Progenitor cell of endocrine pancreas (in vitro differentiated cells): ENCODE measurements around the gene PRMT1. TPM values are rescaled to one million over a fixed set of nuclear protein-coding genes. Genes with fewer than 3 reads are reported as not detected.

Source experiments
- DNase-seq: peaks from one replicate; pipeline ENCODE4 v3.0.0; 2021; ENCODE audit warnings: low spot score; ENCODE audit not compliant: unreplicated experiment
- H3K27ac Mint-ChIP-seq: 2 replicates; pipeline ENCODE4 v1.8.0; 2021; ENCODE audit warnings: mild to moderate bottlenecking, moderate library complexity, mixed read lengths
- H3K27me3 Mint-ChIP-seq: 2 replicates; pipeline ENCODE4 v1.8.0; 2021; ENCODE audit warnings: mixed read lengths
- H3K36me3 Mint-ChIP-seq: 2 replicates; pipeline ENCODE4 v1.8.0; 2022; ENCODE audit warnings: mixed read lengths; ENCODE audit not compliant: insufficient read depth
- H3K4me1 Mint-ChIP-seq: 2 replicates; pipeline ENCODE4 v1.8.0; 2021; ENCODE audit warnings: low read depth, mixed read lengths
- H3K4me3 Mint-ChIP-seq: 2 replicates; pipeline ENCODE4 v1.8.0; 2021; ENCODE audit warnings: low read depth, mild to moderate bottlenecking, moderate library complexity, mixed read lengths
- H3K9me3 Mint-ChIP-seq: 2 replicates; pipeline ENCODE4 v1.8.0; 2021; ENCODE audit warnings: low read depth, mixed read lengths
- total RNA-seq: library from RNA; stranded (reverse); gene quantifications from 2 replicates; pipeline ENCODE4 v1.2.1, GENCODE V29; 2021
- TF ChIP-seq, protein P1 (sequence below): fragments of 200-600 bp; sonication (generic); IDR thresholded peaks from one replicate; pipeline ENCODE4 v1.5.0; 2021; ENCODE audit warnings: antibody characterized with exemption, mild to moderate bottlenecking; ENCODE audit not compliant: unreplicated experiment

Gene PRMT1
- total RNA-seq, 1 donor from 2014 or later = 306 TPM

DNA sequence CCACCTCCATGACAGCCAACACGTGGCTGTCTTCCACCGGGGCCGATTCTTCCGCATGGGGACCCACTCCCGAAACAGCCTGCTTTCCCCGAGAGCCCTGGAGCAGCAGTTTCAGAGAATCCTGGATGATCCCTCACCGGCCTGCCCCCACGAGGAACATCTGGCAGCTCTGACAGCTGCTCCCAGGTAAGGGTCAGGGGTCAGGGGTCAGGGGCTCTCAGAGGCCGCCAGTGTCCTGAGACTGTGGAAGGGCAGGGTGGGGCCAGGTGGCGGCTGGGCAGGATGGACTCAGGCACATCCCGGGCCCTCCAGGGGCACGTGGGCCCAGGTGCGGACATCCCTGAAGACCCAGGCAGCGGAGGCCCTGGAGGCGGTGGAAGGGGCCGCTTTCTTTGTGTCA lies 28.8 kb downstream of the PRMT1 start:
- Mint-ChIP-seq H3K27ac (no peak overlapping the region), H3K4me3 (no peak overlapping the region), H3K9me3 (no peaks in the 10 kb centered on the region), H3K27me3 (no peaks in the 10 kb centered on the region), H3K4me1 (no peaks in the 10 kb centered on the region), H3K36me3 (peaks cover 12% of the 10 kb centered on the region)
- no peak for DNase-seq
- TF ChIP-seq, protein P1, sequence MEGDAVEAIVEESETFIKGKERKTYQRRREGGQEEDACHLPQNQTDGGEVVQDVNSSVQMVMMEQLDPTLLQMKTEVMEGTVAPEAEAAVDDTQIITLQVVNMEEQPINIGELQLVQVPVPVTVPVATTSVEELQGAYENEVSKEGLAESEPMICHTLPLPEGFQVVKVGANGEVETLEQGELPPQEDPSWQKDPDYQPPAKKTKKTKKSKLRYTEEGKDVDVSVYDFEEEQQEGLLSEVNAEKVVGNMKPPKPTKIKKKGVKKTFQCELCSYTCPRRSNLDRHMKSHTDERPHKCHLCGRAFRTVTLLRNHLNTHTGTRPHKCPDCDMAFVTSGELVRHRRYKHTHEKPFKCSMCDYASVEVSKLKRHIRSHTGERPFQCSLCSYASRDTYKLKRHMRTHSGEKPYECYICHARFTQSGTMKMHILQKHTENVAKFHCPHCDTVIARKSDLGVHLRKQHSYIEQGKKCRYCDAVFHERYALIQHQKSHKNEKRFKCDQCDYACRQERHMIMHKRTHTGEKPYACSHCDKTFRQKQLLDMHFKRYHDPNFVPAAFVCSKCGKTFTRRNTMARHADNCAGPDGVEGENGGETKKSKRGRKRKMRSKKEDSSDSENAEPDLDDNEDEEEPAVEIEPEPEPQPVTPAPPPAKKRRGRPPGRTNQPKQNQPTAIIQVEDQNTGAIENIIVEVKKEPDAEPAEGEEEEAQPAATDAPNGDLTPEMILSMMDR = no peak

DNA sequence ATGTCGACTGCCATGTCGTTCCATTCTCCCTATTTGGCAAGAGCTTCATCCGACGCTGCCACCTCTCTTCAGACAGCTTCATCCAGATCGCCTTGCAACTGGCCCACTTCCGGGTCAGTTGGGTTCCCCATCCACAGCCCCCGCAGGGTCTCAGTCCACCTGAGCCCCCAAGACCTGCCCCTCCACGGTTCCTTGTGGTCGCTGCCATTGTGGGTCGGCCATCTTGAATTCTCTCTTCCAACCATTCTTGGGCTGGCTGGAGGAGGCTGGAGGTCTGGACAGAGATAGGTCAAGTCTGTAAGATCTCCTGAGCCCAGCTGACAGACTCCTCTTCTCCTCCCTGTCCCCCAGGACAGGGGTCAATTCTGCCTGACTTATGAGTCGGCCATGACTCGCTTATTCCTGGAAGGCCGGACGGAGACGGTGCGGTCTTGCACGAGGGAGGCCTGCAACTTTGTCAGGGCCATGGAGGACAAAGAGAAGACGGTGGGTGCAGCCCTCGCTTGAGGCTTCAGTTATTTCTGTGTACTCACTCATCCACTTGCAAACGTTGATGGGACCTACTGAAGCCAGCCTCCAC lies 33.4 kb downstream of the PRMT1 start:
- H3K27me3 Mint-ChIP-seq = no peaks in the 10 kb centered on the region
- no peak overlapping the region for H3K4me3 Mint-ChIP-seq
- no peaks in the 10 kb centered on the region for H3K4me1 Mint-ChIP-seq
- DNase-seq = no peak
- TF ChIP-seq, protein P1 = no peak
- peaks cover 20% of the 10 kb centered on the region for H3K36me3 Mint-ChIP-seq
- H3K27ac Mint-ChIP-seq = peak overlapping the region; percentile 1
- peaks cover 3% of the 10 kb centered on the region for H3K9me3 Mint-ChIP-seq

DNA sequence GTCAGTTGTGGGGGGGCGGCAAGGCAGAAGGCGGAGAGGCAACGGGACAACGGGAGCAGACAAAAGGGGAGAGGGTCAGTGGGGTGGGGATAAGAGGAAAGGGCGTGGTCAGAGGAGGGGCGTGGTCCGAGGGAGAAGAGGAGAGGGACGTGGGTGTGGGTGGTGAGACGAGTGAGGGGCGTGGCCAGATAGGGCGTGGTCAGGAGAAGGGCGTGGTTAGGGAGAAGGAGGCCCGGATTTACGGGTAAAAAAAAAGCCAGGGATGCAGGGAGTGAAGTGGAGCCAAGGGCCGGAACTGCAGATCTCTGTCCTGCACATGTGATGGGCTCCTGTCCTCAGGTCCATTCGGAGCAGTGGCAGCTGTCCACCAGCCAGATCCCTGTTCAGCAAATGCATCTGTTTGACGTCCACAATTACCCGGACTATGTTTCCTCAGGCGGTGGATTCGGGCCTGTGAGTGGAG lies 35.4 kb downstream of the PRMT1 start:
- Mint-ChIP-seq H3K27ac (no peak overlapping the region), H3K27me3 (no peaks in the 10 kb centered on the region), H3K9me3 (peaks cover 3% of the 10 kb centered on the region), H3K4me3 (no peak overlapping the region), H3K36me3 (peaks cover 17% of the 10 kb centered on the region), H3K4me1 (no peaks in the 10 kb centered on the region)
- no peak for DNase-seq
- TF ChIP-seq, protein P1 = no peak

DNA sequence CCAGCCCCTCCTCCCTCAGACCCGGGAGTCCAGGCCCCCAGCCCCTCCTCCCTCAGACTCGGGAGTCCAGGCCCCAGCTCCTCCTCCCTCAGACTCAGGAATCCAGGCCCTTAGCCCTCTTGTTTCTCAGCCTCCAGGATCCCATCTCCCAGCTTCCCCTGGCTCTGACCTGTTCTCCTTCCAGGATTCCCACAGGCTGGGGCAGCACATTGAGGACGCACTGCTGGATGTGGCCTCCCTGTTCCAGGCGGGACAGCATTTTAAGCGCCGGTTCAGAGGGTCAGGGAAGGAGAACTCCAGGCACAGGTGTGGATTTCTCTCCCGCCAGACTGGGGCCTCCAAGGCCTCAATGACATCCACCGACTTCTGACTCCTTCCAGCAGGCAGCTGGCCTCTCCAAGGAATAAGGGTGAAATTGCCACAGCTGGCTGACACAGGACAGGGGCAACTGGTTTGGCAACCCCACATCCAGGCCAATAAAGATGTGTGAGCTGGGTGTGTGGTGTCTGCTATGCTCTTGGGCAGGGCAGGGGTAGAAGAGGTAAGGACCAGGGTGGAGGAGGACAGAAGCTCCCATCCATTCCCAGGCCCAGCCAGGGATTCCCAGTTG lies 36.3 kb downstream of the PRMT1 start:
- no peak for DNase-seq
- Mint-ChIP-seq H3K4me3 (no peak overlapping the region), H3K4me1 (no peaks in the 10 kb centered on the region), H3K27ac (peak overlapping the region; percentile 84), H3K9me3 (peaks cover 3% of the 10 kb centered on the region), H3K27me3 (no peaks in the 10 kb centered on the region), H3K36me3 (peaks cover 17% of the 10 kb centered on the region)
- TF ChIP-seq, protein P1 = no peak

DNA sequence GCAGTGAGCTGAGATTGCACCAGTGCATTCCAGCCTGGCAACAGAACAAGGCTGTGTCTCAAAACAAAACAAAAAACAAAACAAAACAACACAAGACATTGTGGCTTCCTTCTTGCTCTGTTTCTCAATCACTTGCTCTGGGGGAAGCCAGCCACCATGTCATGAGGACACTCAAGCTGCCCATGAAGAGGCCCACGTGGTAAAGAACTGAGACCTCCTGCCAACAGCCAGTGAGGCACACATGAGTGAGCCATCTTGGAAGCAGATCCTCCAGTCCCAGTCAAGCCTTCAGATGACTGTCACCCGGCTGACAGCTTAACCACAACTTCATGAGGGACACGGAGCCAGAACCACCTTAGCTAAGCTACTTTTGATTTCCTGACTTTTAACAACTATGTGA lies 39.1 kb downstream of the PRMT1 start:
- DNase-seq = no peak
- Mint-ChIP-seq H3K27me3 (no peaks in the 10 kb centered on the region), H3K9me3 (peaks cover 3% of the 10 kb centered on the region), H3K4me3 (no peak overlapping the region), H3K36me3 (peaks cover 7% of the 10 kb centered on the region), H3K4me1 (no peaks in the 10 kb centered on the region), H3K27ac (peak overlapping the region; percentile 46)
- TF ChIP-seq, protein P1 = no peak
